Colonic mucosa (tissue), 4 donors: ENCODE measurements around the gene CNTRL. TPM values are rescaled to one million over a fixed set of nuclear protein-coding genes. Genes with fewer than 3 reads are reported as not detected.

Experiments
- DNase-seq: peaks from one replicate; pipeline ENCODE4 v3.0.0-alpha.2; 2020
- H3K27ac ChIP-seq: fragments of 200-600 bp; one replicate; pipeline ENCODE4 v1.8.0; 2021
- H3K27me3 ChIP-seq: fragments of 200-600 bp; one replicate; pipeline ENCODE4 v1.8.0; 2021
- H3K36me3 ChIP-seq: fragments of 200-600 bp; one replicate; pipeline ENCODE4 v1.8.0; 2021
- H3K4me1 ChIP-seq: fragments of 200-600 bp; one replicate; pipeline ENCODE4 v1.8.0; 2021; ENCODE audit warnings: mild to moderate bottlenecking
- H3K4me3 ChIP-seq: fragments of 200-600 bp; one replicate; pipeline ENCODE4 v1.8.0; 2021
- H3K9ac ChIP-seq, 2 donors: one replicate each; pipeline ENCODE4 v1.7.0; 2013; ENCODE audit warnings: control low read depth in 2 of 2, low read depth in 2 of 2, low read length in 2 of 2
- H3K9me3 ChIP-seq: fragments of 200-600 bp; one replicate; pipeline ENCODE4 v1.8.0; 2021
- intact Hi-C: fragments of 100-400 bp; cut with DNase I; formaldehyde crosslinking; loops from one replicate; pipeline ENCODE4 v1.14.1; 2022
- total RNA-seq, 2 donors: library from RNA; stranded (reverse); fragmentation: NEBNext Ultra II Directional in 1 of 2; extraction: Animal tissue kit (Norgen Biotek cat#: 25700) in 1 of 2; gene quantifications; one replicate each; pipeline ENCODE4 v1.2.1, GENCODE V29; 2021
- TF ChIP-seq, protein P1 (sequence below): fragments of 200-600 bp; IDR thresholded peaks from one replicate; pipeline ENCODE4 v1.8.0; 2022; ENCODE audit warnings: antibody characterized with exemption, mild to moderate bottlenecking
- donor health status: healthy.
- donor health status: DM: no; HTN: no; CAD: no.
- donor health status: DM: no; HTN: no; CAD: no.

CNTRL gene
- total RNA-seq, 2 donors from 2014 or later: 6.1 to 11.3 TPM

DNA sequence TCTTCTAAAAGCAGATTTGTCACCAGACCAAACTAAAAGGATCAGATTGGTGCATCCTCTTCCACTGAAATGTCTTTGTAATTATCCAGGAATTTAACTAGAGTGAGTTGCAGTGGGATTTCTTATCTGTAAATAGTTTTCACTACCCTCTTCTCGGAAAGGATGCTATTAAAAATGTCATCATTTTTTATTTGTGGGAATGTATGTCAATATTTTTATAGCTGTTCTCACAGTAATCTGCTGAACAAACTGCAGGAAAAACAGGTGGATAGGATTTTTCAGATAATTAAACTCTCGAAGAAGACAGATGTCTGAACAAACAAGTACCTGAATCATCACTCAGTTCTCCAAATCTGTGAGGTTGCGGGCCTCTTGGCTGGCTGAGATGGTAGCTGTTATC is 64.2 kb downstream of the CNTRL start:
- intact Hi-C loops: no loop called here
- H3K36me3 ChIP-seq: no peaks in the 10 kb centered on the region
- no peak for DNase-seq
- H3K4me1 ChIP-seq: no peaks in the 10 kb centered on the region
- H3K27me3 ChIP-seq: no peaks in the 10 kb centered on the region
- no peaks in the 10 kb centered on the region for H3K9me3 ChIP-seq
- TF ChIP-seq, protein P1, sequence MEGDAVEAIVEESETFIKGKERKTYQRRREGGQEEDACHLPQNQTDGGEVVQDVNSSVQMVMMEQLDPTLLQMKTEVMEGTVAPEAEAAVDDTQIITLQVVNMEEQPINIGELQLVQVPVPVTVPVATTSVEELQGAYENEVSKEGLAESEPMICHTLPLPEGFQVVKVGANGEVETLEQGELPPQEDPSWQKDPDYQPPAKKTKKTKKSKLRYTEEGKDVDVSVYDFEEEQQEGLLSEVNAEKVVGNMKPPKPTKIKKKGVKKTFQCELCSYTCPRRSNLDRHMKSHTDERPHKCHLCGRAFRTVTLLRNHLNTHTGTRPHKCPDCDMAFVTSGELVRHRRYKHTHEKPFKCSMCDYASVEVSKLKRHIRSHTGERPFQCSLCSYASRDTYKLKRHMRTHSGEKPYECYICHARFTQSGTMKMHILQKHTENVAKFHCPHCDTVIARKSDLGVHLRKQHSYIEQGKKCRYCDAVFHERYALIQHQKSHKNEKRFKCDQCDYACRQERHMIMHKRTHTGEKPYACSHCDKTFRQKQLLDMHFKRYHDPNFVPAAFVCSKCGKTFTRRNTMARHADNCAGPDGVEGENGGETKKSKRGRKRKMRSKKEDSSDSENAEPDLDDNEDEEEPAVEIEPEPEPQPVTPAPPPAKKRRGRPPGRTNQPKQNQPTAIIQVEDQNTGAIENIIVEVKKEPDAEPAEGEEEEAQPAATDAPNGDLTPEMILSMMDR: no peak
- H3K9ac ChIP-seq: no peak overlapping the region
- no peak overlapping the region for H3K27ac ChIP-seq
- H3K4me3 ChIP-seq: no peak overlapping the region

DNA sequence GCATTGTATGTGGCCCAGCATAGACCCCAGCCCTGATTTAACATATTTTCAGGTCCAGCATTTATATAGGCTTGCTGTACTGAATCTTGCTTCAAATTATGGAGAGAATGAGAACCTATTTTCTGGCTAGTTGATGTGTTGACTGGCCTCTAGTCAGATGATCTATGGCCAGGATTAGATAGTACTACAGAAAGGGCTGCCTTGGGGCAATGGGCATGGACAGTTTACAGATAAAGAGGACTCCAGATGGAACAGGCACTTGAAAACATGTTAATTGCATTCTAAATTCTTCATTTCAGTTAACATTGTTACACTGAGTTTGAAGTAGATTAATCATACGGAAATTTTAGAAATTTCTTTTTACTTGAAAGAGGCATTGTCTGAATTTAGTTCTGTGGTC is 65.4 kb downstream of the CNTRL start:
- intact Hi-C loops: no loop called here
- Histone ChIP-seq H3K4me3 (no peak overlapping the region), H3K27me3 (no peaks in the 10 kb centered on the region), H3K27ac (no peak overlapping the region), H3K4me1 (no peaks in the 10 kb centered on the region), H3K9me3 (no peaks in the 10 kb centered on the region), H3K9ac (no peak overlapping the region), H3K36me3 (no peaks in the 10 kb centered on the region)
- TF ChIP-seq, protein P1: no peak
- DNase-seq: no peak

DNA sequence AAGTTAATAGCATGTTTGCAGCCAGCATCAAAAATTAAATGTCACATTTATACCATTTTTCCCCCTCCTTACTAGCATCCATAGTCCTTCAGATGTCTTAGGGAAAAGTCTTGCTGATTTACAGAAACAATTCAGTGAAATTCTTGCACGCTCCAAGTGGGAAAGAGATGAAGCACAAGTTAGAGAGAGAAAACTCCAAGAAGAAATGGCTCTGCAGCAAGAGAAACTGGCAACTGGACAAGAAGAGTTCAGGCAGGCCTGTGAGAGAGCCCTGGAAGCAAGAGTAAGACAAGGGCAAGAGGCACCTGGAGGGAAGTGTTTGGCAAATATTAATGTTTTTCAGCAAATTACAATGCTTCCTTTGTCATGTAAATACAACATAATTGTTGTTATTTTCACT is 66.6 kb downstream of the CNTRL start:
- TF ChIP-seq, protein P1: no peak
- Histone ChIP-seq H3K27ac (no peak overlapping the region), H3K36me3 (no peaks in the 10 kb centered on the region), H3K27me3 (no peaks in the 10 kb centered on the region), H3K9me3 (no peaks in the 10 kb centered on the region), H3K4me1 (no peaks in the 10 kb centered on the region), H3K9ac (no peak overlapping the region), H3K4me3 (no peak overlapping the region)
- intact Hi-C loops: no loop called here
- no peak for DNase-seq

DNA sequence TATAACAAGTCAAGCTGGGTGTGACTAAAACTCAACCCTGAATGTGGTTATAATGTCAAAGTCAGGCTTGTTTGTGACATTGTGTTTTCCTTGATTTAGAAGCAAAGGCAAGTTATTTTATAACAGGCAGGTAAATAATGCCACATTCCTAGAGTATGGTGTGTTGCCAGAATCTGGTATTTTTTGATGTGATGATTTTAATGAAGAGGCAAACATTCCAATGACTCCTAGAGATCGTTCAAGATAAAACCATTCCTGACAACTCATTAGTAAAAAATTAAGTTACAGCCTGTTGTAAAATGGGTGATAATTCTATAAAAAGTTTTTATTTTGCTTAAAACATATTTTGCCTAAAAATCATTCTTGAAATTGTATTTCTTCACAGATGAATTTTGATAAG is 67.0 kb downstream of the CNTRL start:
- H3K36me3 ChIP-seq: no peaks in the 10 kb centered on the region
- TF ChIP-seq, protein P1: no peak
- H3K4me1 ChIP-seq: no peaks in the 10 kb centered on the region
- H3K27me3 ChIP-seq: no peaks in the 10 kb centered on the region
- no peak for DNase-seq
- no peak overlapping the region for H3K9ac ChIP-seq
- H3K27ac ChIP-seq: no peak overlapping the region
- intact Hi-C loops: no loop called here
- no peaks in the 10 kb centered on the region for H3K9me3 ChIP-seq
- no peak overlapping the region for H3K4me3 ChIP-seq

GRCh38 chr9:121143771-121144170 is 69.0 kb downstream of the CNTRL start:
- no peaks in the 10 kb centered on the region for H3K27me3 ChIP-seq
- H3K36me3 ChIP-seq: no peaks in the 10 kb centered on the region
- no peak overlapping the region for H3K4me3 ChIP-seq
- no peak overlapping the region for H3K27ac ChIP-seq
- TF ChIP-seq, protein P1: no peak
- H3K9ac ChIP-seq: no peak overlapping the region
- DNase-seq: no peak
- no peaks in the 10 kb centered on the region for H3K4me1 ChIP-seq
- intact Hi-C loops: no loop called here
- H3K9me3 ChIP-seq: no peaks in the 10 kb centered on the region

DNA sequence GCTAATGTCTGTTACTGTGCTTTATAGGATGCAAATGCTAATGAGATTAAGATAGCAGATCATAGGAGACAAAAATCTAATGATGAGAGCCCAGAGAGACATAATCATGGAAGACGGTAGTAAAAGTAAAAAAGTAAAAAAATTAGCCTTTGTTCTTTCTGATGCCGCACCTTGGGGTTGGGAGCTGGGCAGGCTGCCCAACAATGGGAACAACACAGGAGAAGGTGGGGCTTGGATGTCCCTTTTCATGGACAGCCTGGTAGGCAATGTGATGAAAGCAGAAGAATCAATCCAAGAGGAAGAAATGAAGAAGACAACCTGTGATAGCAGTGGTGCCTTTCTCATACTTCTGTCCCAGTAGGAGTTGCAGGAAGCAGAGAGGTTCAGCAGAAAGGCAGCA is 69.7 kb downstream of the CNTRL start:
- TF ChIP-seq, protein P1: no peak

More for the DNA sequence above, 69.7 kb downstream of the CNTRL start:
- H3K4me1 ChIP-seq: no peaks in the 10 kb centered on the region
- no peaks in the 10 kb centered on the region for H3K27me3 ChIP-seq
- H3K9me3 ChIP-seq: no peaks in the 10 kb centered on the region
- intact Hi-C loops: no loop called here
- no peak overlapping the region for H3K4me3 ChIP-seq
- DNase-seq: no peak
- no peaks in the 10 kb centered on the region for H3K36me3 ChIP-seq
- H3K9ac ChIP-seq: no peak overlapping the region
- H3K27ac ChIP-seq: no peak overlapping the region
